ENCODE data around the gene DCAF6. TPM values are rescaled to one million over a fixed set of nuclear protein-coding genes. Genes with fewer than 3 reads are reported as not detected.

Gene DCAF6
- total RNA-seq, 2 experiments from 2014 or later, result 23.2 to 30.6 TPM

DNA sequence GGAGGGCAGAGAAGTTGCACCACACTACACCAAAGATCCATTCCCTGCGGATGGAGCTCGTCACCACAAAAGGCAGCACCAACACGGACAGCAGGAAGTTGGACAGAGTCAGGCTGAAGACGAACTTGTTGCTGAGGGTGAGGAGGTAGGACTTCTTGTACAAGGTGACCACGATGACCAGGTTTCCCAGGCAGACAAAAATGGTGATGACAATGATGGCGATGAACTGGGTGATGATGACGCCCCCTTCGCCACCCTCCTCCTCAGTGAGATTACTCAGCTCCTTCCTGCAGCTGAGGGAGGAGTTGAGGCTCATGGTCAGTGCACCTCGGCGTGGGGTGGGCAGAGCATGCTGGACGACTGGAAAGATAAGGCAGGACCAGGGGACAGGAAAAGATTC, 168.1 kb downstream of the DCAF6 start:
- H3K9me2 ChIP-seq (ENCODE audit: insufficient read depth, low read length), result no peaks in the 10 kb centered on the region
- POLR2A ChIA-PET, result no interaction called here
- no peaks in the 10 kb centered on the region for H3K36me3 ChIP-seq (ENCODE audit: insufficient read depth, low read length)
- no peak overlapping the region for H2AFZ ChIP-seq (ENCODE audit: low read length)
- intact Hi-C loops (cut with micrococcal nuclease; ENCODE audit: unreplicated experiment), result no loop called here
- BruUV-seq (replicated peaks), result no TSS peak
- no peak overlapping the region for H3K4me2 ChIP-seq (ENCODE audit: low read length)
- CTCF ChIA-PET (ENCODE audit: unreplicated experiment), result no interaction called here
- no peak for TF ChIP-seq EZH2phosphoT487 (IDR thresholded peaks at IDR 0.05; ENCODE audit: borderline replicate concordance, low read depth, low read length)
- TF ChIP-seq CTCF (conservative IDR thresholded peaks at IDR 0.05; ENCODE audit: low read length), result no peak
- DNase-seq (ENCODE audit: low spot score), result no peak
- H3K9me3 ChIP-seq (ENCODE audit: low read length), result no peaks in the 10 kb centered on the region
- no peaks in the 10 kb centered on the region for H3K79me2 ChIP-seq (ENCODE audit: insufficient read depth, low read depth, low read length)
- H3K4me1 ChIP-seq (ENCODE audit: insufficient read depth, low read length, poor library complexity, severe bottlenecking), result no peaks in the 10 kb centered on the region
- no peaks in the 10 kb centered on the region for H4K20me1 ChIP-seq (ENCODE audit: insufficient read depth, low read length)
- no peak overlapping the region for H3K4me3 ChIP-seq (ENCODE audit: low read depth, low read length, poor library complexity, severe bottlenecking)
- H3K27ac ChIP-seq (ENCODE audit: low read depth, low read length, poor library complexity, severe bottlenecking), result no peak overlapping the region

GRCh38 chr1:168105846-168106245, 169.4 kb downstream of the DCAF6 start:
- H3K4me2 ChIP-seq (ENCODE audit: low read length), result no peak overlapping the region
- no peak overlapping the region for H3K27ac ChIP-seq (ENCODE audit: low read depth, low read length, poor library complexity, severe bottlenecking)
- H2AFZ ChIP-seq (ENCODE audit: low read length), result no peak overlapping the region
- no peaks in the 10 kb centered on the region for H3K9me2 ChIP-seq (ENCODE audit: insufficient read depth, low read length)
- H3K4me1 ChIP-seq (ENCODE audit: insufficient read depth, low read length, poor library complexity, severe bottlenecking), result no peaks in the 10 kb centered on the region
- no peaks in the 10 kb centered on the region for H4K20me1 ChIP-seq (ENCODE audit: insufficient read depth, low read length)
- no peaks in the 10 kb centered on the region for H3K9me3 ChIP-seq (ENCODE audit: low read length)
- ChIA-PET CTCF (ENCODE audit: unreplicated experiment) (interaction anchor here (1.4 kb wide), 1 partner anchor 23 kb away, joined by 4 read pairs; no protein-coding TSS in a partner anchor), POLR2A (no interaction called here)
- no peaks in the 10 kb centered on the region for H3K36me3 ChIP-seq (ENCODE audit: insufficient read depth, low read length)
- no TSS peak for BruUV-seq (replicated peaks)
- intact Hi-C loops (cut with micrococcal nuclease; ENCODE audit: unreplicated experiment), result no loop called here
- TF ChIP-seq CTCF (conservative IDR thresholded peaks at IDR 0.05; ENCODE audit: low read length) (no peak), EZH2phosphoT487 (IDR thresholded peaks at IDR 0.05; ENCODE audit: borderline replicate concordance, low read depth, low read length) (no peak)
- H3K79me2 ChIP-seq (ENCODE audit: insufficient read depth, low read depth, low read length), result no peaks in the 10 kb centered on the region
- DNase-seq (ENCODE audit: low spot score), result no peak
- H3K4me3 ChIP-seq (ENCODE audit: low read depth, low read length, poor library complexity, severe bottlenecking), result no peak overlapping the region

DNA sequence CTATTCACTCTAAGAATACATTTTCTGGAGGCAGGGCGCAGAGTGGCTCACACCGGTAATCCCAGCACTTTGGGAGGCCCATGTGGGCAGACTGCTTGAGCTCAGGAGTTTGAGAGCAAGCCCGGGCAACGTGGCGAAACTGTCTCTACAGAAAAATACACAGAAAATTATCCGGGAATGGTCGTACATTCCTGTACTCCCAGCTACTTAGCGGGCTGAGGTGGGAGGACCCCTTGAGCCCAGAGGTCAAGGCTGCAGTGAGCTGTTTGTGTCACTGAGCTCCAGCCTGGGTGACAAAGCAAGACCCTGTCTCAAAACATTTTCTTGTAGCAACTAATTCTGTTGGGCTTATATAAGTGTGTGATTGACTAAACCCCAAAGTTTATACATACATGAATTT, 169.8 kb downstream of the DCAF6 start:
- Histone ChIP-seq H4K20me1 (ENCODE audit: insufficient read depth, low read length) (no peaks in the 10 kb centered on the region), H3K4me3 (ENCODE audit: low read depth, low read length, poor library complexity, severe bottlenecking) (no peak overlapping the region), H3K79me2 (ENCODE audit: insufficient read depth, low read depth, low read length) (no peaks in the 10 kb centered on the region), H2AFZ (ENCODE audit: low read length) (no peak overlapping the region), H3K36me3 (ENCODE audit: insufficient read depth, low read length) (no peaks in the 10 kb centered on the region), H3K9me2 (ENCODE audit: insufficient read depth, low read length) (no peaks in the 10 kb centered on the region), H3K27ac (ENCODE audit: low read depth, low read length, poor library complexity, severe bottlenecking) (no peak overlapping the region), H3K9me3 (ENCODE audit: low read length) (no peaks in the 10 kb centered on the region), H3K4me1 (ENCODE audit: insufficient read depth, low read length, poor library complexity, severe bottlenecking) (no peaks in the 10 kb centered on the region), H3K4me2 (ENCODE audit: low read length) (no peak overlapping the region)
- no TSS peak for BruUV-seq (replicated peaks)
- ChIA-PET CTCF (ENCODE audit: unreplicated experiment) (interaction anchor here (1.4 kb wide), 1 partner anchor 24 kb away, joined by 4 read pairs; no protein-coding TSS in a partner anchor), POLR2A (no interaction called here)
- intact Hi-C loops (cut with micrococcal nuclease; ENCODE audit: unreplicated experiment), result no loop called here
- TF ChIP-seq EZH2phosphoT487 (IDR thresholded peaks at IDR 0.05; ENCODE audit: borderline replicate concordance, low read depth, low read length) (no peak), CTCF (conservative IDR thresholded peaks at IDR 0.05; ENCODE audit: low read length) (no peak)
- no peak for DNase-seq (ENCODE audit: low spot score)
